Uterus (tissue), 2 donors: ENCODE data around the gene DNAJB8.

Experiments
- CTCF ChIP-seq, 4 experiments: fragments of 200-600 bp in 2 of 4; fragments of 450-650 bp in 2 of 4; sonication (generic) in 2 of 4; IDR thresholded peaks; one replicate each; pipeline ENCODE4 v1.5.1; 2016 to 2019; ENCODE audit warnings: antibody characterized with exemption in 4 of 4, mild to moderate bottlenecking in 2 of 4, moderate library complexity in 1 of 4
- POLR2A ChIP-seq, 2 donors: fragments of 450-650 bp; IDR thresholded peaks; one replicate each; pipeline ENCODE4 v1.6.1; 2016; ENCODE audit warnings: antibody characterized with exemption in 2 of 2, mild to moderate bottlenecking in 1 of 2, moderate library complexity in 1 of 2

DNA sequence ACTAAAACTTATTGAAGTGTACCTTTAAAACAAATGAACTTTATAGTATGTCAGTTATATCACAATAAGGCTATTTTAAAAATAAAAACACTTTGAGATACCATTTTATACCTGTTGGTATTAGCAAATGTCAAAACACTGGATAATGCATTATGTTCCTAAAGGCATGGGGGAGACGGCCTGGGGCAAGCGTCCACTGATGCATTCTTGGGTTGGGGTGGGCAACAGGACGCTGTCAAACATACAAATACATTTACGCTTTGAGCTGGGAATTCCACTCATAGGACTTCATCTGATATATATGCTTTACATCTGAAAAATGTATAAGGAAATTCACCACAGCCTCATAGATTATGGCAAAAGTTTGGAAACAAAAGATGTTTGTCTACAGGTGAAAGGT, 33.9 kb upstream of the DNAJB8 start:
- no peak for TF ChIP-seq CTCF (IDR thresholded peaks at IDR 0.05)
- no peak for TF ChIP-seq POLR2A (IDR thresholded peaks at IDR 0.05)
